Ovary (tissue), 9 donors: Measurements from ENCODE around the gene PARP3. TPM values are rescaled to one million over a fixed set of nuclear protein-coding genes. Genes with fewer than 3 reads are reported as not detected.

Source experiments
- DNase-seq, 5 donors: peaks; one replicate each; pipeline ENCODE4 v3.0.0-alpha.2; 2019 to 2020
- H3K27ac ChIP-seq, 2 donors: fragments of 200-600 bp; one replicate each; pipeline versions ENCODE4 v1.5.1 to v1.8.0; 2019 to 2022
- H3K27me3 ChIP-seq: fragments of 200-600 bp; one replicate; pipeline ENCODE4 v1.8.0; 2022
- H3K36me3 ChIP-seq: fragments of 200-600 bp; sonication (generic); one replicate; pipeline ENCODE4 v1.5.1; 2019
- H3K4me1 ChIP-seq: one replicate; pipeline ENCODE4 v1.8.1; 2013; ENCODE audit warnings: mild to moderate bottlenecking, moderate library complexity; ENCODE audit not compliant: insufficient read depth
- H3K4me3 ChIP-seq: fragments of 200-600 bp; sonication (generic); one replicate; pipeline ENCODE4 v1.5.1; 2017
- H3K9me3 ChIP-seq, 2 donors: fragments of 200-600 bp in 1 of 2; sonication (generic) in 1 of 2; one replicate each; pipeline versions ENCODE4 v1.5.1 to v1.8.1; 2013 to 2019; ENCODE audit warnings: mild to moderate bottlenecking in 1 of 2, moderate library complexity in 1 of 2
- CTCF ChIP-seq, 3 donors: fragments of 450-650 bp in 2 of 3; fragments of 200-600 bp in 1 of 3; IDR thresholded peaks; one replicate each; pipeline versions ENCODE4 v1.5.1 to v1.8.0; 2016 to 2022; ENCODE audit warnings: antibody characterized with exemption in 3 of 3, mild to moderate bottlenecking in 1 of 3
- EP300 ChIP-seq: sonication (generic); formaldehyde crosslinking; IDR thresholded peaks from one replicate; pipeline ENCODE4 v1.6.1; 2017; ENCODE audit warnings: antibody characterized with exemption
- POLR2A ChIP-seq: fragments of 450-650 bp; IDR thresholded peaks from one replicate; pipeline ENCODE4 v1.6.1; 2017; ENCODE audit warnings: antibody characterized with exemption, mild to moderate bottlenecking, moderate library complexity
- WGBS, 3 donors: extraction: QIAGEN DNeasy Blood & Tissue Kit in 1 of 3; methylation state at CpG; one replicate each; pipeline versions ENCODE4 v1.1.5 to v1.1.7; 2013 to 2017; 5-methylcytosine and 5-hydroxymethylcytosine counted together
- intact Hi-C, 4 donors: fragments of 100-400 bp; cut with DNase I; formaldehyde crosslinking; loops; one replicate each; pipeline versions ENCODE4 v1.11.0 to v1.15.1; 2022 to 2023
- polyA plus RNA-seq, 2 donors: library from polyadenylated mRNA; stranded (reverse); fragments of 200-250 nt in 1 of 2; fragments of 350-450 nt in 1 of 2; fragmentation: Illumina TruSeq in 1 of 2; extraction: RNeasy Lipid Tissue Mini Kit (QIAGEN cat#74804) in 1 of 2; gene quantifications; one replicate each; pipeline ENCODE4 v1.2.3, GENCODE V29; 2013 to 2014
- total RNA-seq, 7 donors: library from RNA; depleted of rRNA in 2 of 7; stranded (reverse); fragments of >200 nt in 2 of 7; fragmentation: NEBNext Ultra II Directional in 3 of 7; extraction: Animal tissue kit (Norgen Biotek cat#: 25700) in 3 of 7; gene quantifications; one replicate each; pipeline versions ENCODE4 v1.1.0 to v1.2.4, GENCODE V29; 2016 to 2023
- donor health status: DM: no; HTN: no; CAD: no; lungs with moderate emphysema.
- donor health status: DM: no; HTN: no; CAD: no.
- donor health status: Bipolar disorder and iron deficiency.
- donor health status: DM: yes; HTN: yes; CAD: no.
- donor health status: DM: no; HTN: no; CAD: no.
- donor health status: DM: yes; HTN: yes; CAD: no.

The PARP3 gene
- total and polyA plus RNA-seq, 9 donors = 8.2 to 19.4 (median 11.0) TPM

GRCh38 chr3:51975852-51976549, 33.8 kb downstream of the PARP3 start:
- 23 to 29% (median 23%) methylated on average over 46 of the region's 46 CpGs for WGBS, 3 donors
- intact Hi-C loops = no loop called here
- H3K4me3 ChIP-seq = peak overlapping the region; percentile 44
- H3K27ac ChIP-seq = peak overlapping the region; percentile 1 to 88
- H3K4me1 ChIP-seq = peaks cover 3% of the 10 kb centered on the region
- no peaks in the 10 kb centered on the region for H3K9me3 ChIP-seq
- peak in 1 of 3 donors; percentile 18 for TF ChIP-seq CTCF (IDR thresholded peaks at IDR 0.05)
- no peak for TF ChIP-seq POLR2A
- peak; percentile 87 to 94 (median 90) for DNase-seq
- H3K36me3 ChIP-seq = no peaks in the 10 kb centered on the region
- no peaks in the 10 kb centered on the region for H3K27me3 ChIP-seq

DNA sequence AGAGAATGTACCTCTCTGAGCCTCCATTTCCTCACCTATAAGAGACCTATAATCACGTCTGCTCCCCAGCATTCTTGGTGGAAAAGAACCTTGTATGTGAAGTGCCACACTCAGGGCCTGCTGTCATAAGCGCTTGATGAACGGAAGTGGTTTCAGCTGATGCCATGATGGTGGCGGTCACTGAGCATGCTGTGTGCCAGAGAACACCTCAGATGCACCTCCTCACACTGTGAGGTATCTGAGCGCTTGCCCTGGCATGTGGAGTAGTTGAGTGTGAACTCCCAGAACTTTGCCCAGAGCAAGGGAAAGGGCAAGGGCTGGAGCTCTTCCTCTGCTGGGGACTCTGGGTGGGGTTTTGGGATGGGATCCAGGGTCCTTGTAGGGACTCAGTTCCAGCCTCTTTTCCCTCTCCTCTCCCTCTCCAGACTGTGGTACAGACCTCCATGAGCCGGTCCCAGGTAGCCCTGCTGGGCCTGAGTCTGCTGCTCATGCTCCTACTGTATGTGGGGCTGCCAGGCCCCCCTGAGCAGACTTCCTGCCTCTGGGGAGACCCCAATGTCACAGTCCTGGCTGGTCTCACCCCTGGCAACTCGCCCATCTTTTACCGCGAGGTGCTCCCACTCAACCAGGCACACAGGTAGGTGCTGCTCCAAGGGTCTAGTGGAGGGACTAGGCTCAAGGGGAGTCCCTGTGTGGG, 35.4 kb downstream of the PARP3 start:
- H3K27me3 ChIP-seq = no peaks in the 10 kb centered on the region
- H3K36me3 ChIP-seq = no peaks in the 10 kb centered on the region
- no peak overlapping the region for H3K27ac ChIP-seq
- no peak for TF ChIP-seq POLR2A
- no peak for TF ChIP-seq CTCF (IDR thresholded peaks at IDR 0.05)
- no peak for TF ChIP-seq EP300
- DNase-seq = no peak
- peaks cover 5% of the 10 kb centered on the region for H3K4me1 ChIP-seq
- no peak overlapping the region for H3K4me3 ChIP-seq
- 85 to 88% (median 85%) methylated on average over 6 to 9 of the region's 9 CpGs for WGBS, 3 donors
- H3K9me3 ChIP-seq = no peaks in the 10 kb centered on the region
- intact Hi-C loops = no loop called here

- H3K27me3 ChIP-seq = no peaks in the 10 kb centered on the region
- TF ChIP-seq POLR2A = no peak
- no peak for TF ChIP-seq EP300
- no peak for TF ChIP-seq CTCF (IDR thresholded peaks at IDR 0.05)
- no peak overlapping the region for H3K4me3 ChIP-seq
- H3K27ac ChIP-seq = no peak overlapping the region
- WGBS, 3 donors = 71 to 75% (median 73%) methylated on average over 4 of the region's 4 CpGs
- H3K9me3 ChIP-seq = no peaks in the 10 kb centered on the region
- no peak for DNase-seq
- H3K4me1 ChIP-seq = peaks cover 5% of the 10 kb centered on the region
- no peaks in the 10 kb centered on the region for H3K36me3 ChIP-seq
- intact Hi-C loops = no loop called here
Measured at GRCh38 chr3:51978143-51978502, 36.0 kb downstream of the PARP3 start.

GRCh38 chr3:51980253-51980652, 38.1 kb downstream of the PARP3 start:
- TF ChIP-seq EP300 (no peak), POLR2A (no peak), CTCF (IDR thresholded peaks at IDR 0.05) (no peak)
- no peak overlapping the region for H3K27ac ChIP-seq
- H3K9me3 ChIP-seq = no peaks in the 10 kb centered on the region
- WGBS, 3 donors = 93 to 98% (median 97%) methylated on average over 10 of the region's 10 CpGs
- no peaks in the 10 kb centered on the region for H3K36me3 ChIP-seq
- H3K27me3 ChIP-seq = no peaks in the 10 kb centered on the region
- peaks cover 9% of the 10 kb centered on the region for H3K4me1 ChIP-seq
- intact Hi-C loops = no loop called here
- no peak for DNase-seq
- H3K4me3 ChIP-seq = no peak overlapping the region
